H1 (cell line): ENCODE measurements around the gene PDE4D. TPM values are rescaled to one million over a fixed set of nuclear protein-coding genes. Genes with fewer than 3 reads are reported as not detected.

ENCODE experiments used
- CTCF ChIA-PET: fragments of 300-600 bp; sonication (Branson Sonifier 250); formaldehyde crosslinking; loops from one replicate; lab custom pipeline; 2021; ENCODE audit not compliant: partially characterized antibody; lab: Charles Lee
- POLR2A ChIA-PET: fragments of 300-600 bp; sonication (Branson Sonifier 250); formaldehyde crosslinking; loops from one replicate; lab custom pipeline; 2021; ENCODE audit warnings: inconsistent platforms; ENCODE audit not compliant: partially characterized antibody; lab: Charles Lee
- DNase-seq, 2 experiments: peaks; one replicate each; pipeline versions ENCODE4 v3.0.0 to v3.0.0-alpha.2; 2010 to 2022; ENCODE audit warnings: low spot score in 2 of 2, low read depth in 1 of 2, mixed read lengths in 1 of 2
- FAIRE-seq: peaks from 2 replicates; lab custom pipeline; 2011; peaks lifted over from hg19 to GRCh38; lab: Jason Lieb, UNC
- H2AFZ ChIP-seq: 2 replicates; pipeline ENCODE4 v1.8.1; 2012; ENCODE audit warnings: low read length, inconsistent platforms
- H2AK5ac ChIP-seq: 2 replicates; pipeline ENCODE4 v1.6.1; 2013; ENCODE audit warnings: low read depth, low read length
- H2BK120ac ChIP-seq: replicated peaks from 2 replicates; pipeline ENCODE3; 2013; ENCODE audit warnings: low read depth, low read length, inconsistent platforms
- H2BK12ac ChIP-seq: 2 replicates; pipeline ENCODE4 v1.6.1; 2013; ENCODE audit warnings: low read depth, low read length
- H2BK15ac ChIP-seq: 2 replicates; pipeline ENCODE4 v1.6.1; 2013; ENCODE audit warnings: low read length
- H2BK20ac ChIP-seq: 2 replicates; pipeline ENCODE4 v1.6.1; 2013; ENCODE audit warnings: low read length
- H2BK5ac ChIP-seq: 2 replicates; pipeline ENCODE4 v1.6.1; 2013; ENCODE audit warnings: low read depth, low read length
- H3K14ac ChIP-seq: 2 replicates; pipeline ENCODE4 v1.6.1; 2013; ENCODE audit warnings: inconsistent platforms; ENCODE audit not compliant: insufficient read length
- H3K18ac ChIP-seq: 2 replicates; pipeline ENCODE4 v1.6.1; 2013; ENCODE audit warnings: low read length; ENCODE audit errors: extremely low read depth
- H3K23ac ChIP-seq: 2 replicates; pipeline ENCODE4 v1.6.1; 2013; ENCODE audit warnings: inconsistent platforms; ENCODE audit not compliant: insufficient read length
- H3K23me2 ChIP-seq: 2 replicates; pipeline ENCODE4 v1.6.1; 2013; ENCODE audit warnings: low read depth, low read length
- H3K27ac ChIP-seq: 2 replicates; pipeline ENCODE4 v1.6.1; 2011; ENCODE audit warnings: low read depth, low read length, inconsistent platforms
- H3K27me3 ChIP-seq, 4 experiments: replicated peaks in 1 of 4; 1 replicate in 1 of 4; 2 replicates in 3 of 4; pipeline versions ENCODE4 v1.6.1 to v1.8.1; 2011 to 2013; ENCODE audit warnings: low read length in 3 of 4, mild to moderate bottlenecking in 3 of 4, inconsistent platforms in 2 of 4, mixed read lengths in 2 of 4, moderate library complexity in 1 of 4; ENCODE audit not compliant: control insufficient read depth in 3 of 4, insufficient read depth in 3 of 4; ENCODE audit errors: extremely low read depth in 1 of 4
- H3K36me3 ChIP-seq, 4 experiments: 2 replicates each; pipeline versions ENCODE4 v1.6.1 to v1.8.1; 2011 to 2013; ENCODE audit warnings: mild to moderate bottlenecking in 4 of 4, low read length in 3 of 4, moderate library complexity in 2 of 4, control low read depth in 1 of 4, inconsistent platforms in 1 of 4; ENCODE audit not compliant: insufficient read depth in 4 of 4, control insufficient read depth in 2 of 4
- H3K4ac ChIP-seq: replicated peaks from 2 replicates; pipeline ENCODE3; 2013; ENCODE audit warnings: low read length, low read depth, mixed read lengths, inconsistent platforms; ENCODE audit not compliant: insufficient read length
- H3K4me1 ChIP-seq, 4 experiments: replicated peaks in 1 of 4; 1 replicate in 1 of 4; 2 replicates in 3 of 4; pipeline versions ENCODE4 v1.6.1 to v1.8.1; 2011 to 2013; ENCODE audit warnings: low read length in 3 of 4, inconsistent platforms in 2 of 4, mixed read lengths in 1 of 4; ENCODE audit not compliant: insufficient read depth in 4 of 4, control insufficient read depth in 3 of 4
- H3K4me2 ChIP-seq, 2 experiments: 2 replicates each; pipeline versions ENCODE4 v1.6.1 to v1.8.1; 2011 to 2013; ENCODE audit warnings: low read depth in 2 of 2, low read length in 2 of 2, control low read depth in 1 of 2, inconsistent platforms in 1 of 2, mild to moderate bottlenecking in 1 of 2; ENCODE audit not compliant: insufficient read depth in 1 of 2
- H3K4me3 ChIP-seq, 4 experiments: fragments of 200-600, 300-600 bp in 1 of 4; sonication (generic), shearing (Covaris generic), sonication (Bioruptor Twin) in 1 of 4; 2 replicates each; pipeline versions ENCODE4 v1.5.1 to v1.8.1; 2011 to 2016; ENCODE audit warnings: low read length in 4 of 4, low read depth in 3 of 4, control low read depth in 2 of 4, inconsistent platforms in 2 of 4, mild to moderate bottlenecking in 2 of 4, mixed read lengths in 1 of 4, moderate library complexity in 1 of 4; ENCODE audit not compliant: insufficient read depth in 2 of 4; ENCODE audit errors: extremely low read depth in 1 of 4
- H3K56ac ChIP-seq: replicated peaks from 2 replicates; pipeline ENCODE3; 2013; ENCODE audit warnings: low read depth, mild to moderate bottlenecking, mixed read lengths, low read length, inconsistent platforms; ENCODE audit not compliant: insufficient read length
- H3K79me1 ChIP-seq: 2 replicates; pipeline ENCODE4 v1.6.1; 2013; ENCODE audit warnings: low read depth, low read length, control low read depth
- H3K79me2 ChIP-seq, 2 experiments: 2 replicates each; pipeline versions ENCODE4 v1.6.1 to v1.8.1; 2012 to 2013; ENCODE audit warnings: low read length in 2 of 2, mild to moderate bottlenecking in 2 of 2, inconsistent platforms in 1 of 2; ENCODE audit not compliant: insufficient read depth in 2 of 2, control insufficient read depth in 1 of 2
- H3K9ac ChIP-seq, 4 experiments: replicated peaks in 1 of 4; 1 replicate in 1 of 4; 2 replicates in 3 of 4; pipeline versions ENCODE4 v1.6.1 to v1.8.1; 2011 to 2013; ENCODE audit warnings: low read depth in 3 of 4, low read length in 3 of 4, control low read depth in 2 of 4, mild to moderate bottlenecking in 2 of 4, moderate library complexity in 2 of 4, inconsistent platforms in 1 of 4; ENCODE audit errors: extremely low read depth in 1 of 4
- H3K9me3 ChIP-seq, 2 experiments: 2 replicates each; pipeline versions ENCODE4 v1.6.1 to v1.8.1; 2012 to 2013; ENCODE audit warnings: mild to moderate bottlenecking in 2 of 2, moderate library complexity in 2 of 2, control low read depth in 1 of 2, inconsistent platforms in 1 of 2, low read depth in 1 of 2, low read length in 1 of 2, mixed read lengths in 1 of 2; ENCODE audit not compliant: insufficient read depth in 2 of 2
- H4K20me1 ChIP-seq, 2 experiments: replicated peaks in 1 of 2; 2 replicates each; pipeline versions ENCODE3 to v1.8.1; 2011 to 2013; ENCODE audit warnings: inconsistent platforms in 2 of 2, low read length in 2 of 2, mild to moderate bottlenecking in 1 of 2; ENCODE audit not compliant: insufficient read depth in 2 of 2, control insufficient read depth in 1 of 2
- H4K5ac ChIP-seq: 2 replicates; pipeline ENCODE4 v1.6.1; 2013; ENCODE audit warnings: low read length, low read depth, mixed read lengths, inconsistent platforms; ENCODE audit not compliant: insufficient read length
- H4K8ac ChIP-seq: 2 replicates; pipeline ENCODE4 v1.8.0; 2013; ENCODE audit warnings: mild to moderate bottlenecking, moderate library complexity, low read length, inconsistent platforms; ENCODE audit not compliant: insufficient read depth; ENCODE audit errors: extremely low read depth
- H4K91ac ChIP-seq: replicated peaks from 2 replicates; pipeline ENCODE3; 2013; ENCODE audit warnings: low read length, mixed read lengths, inconsistent platforms; ENCODE audit not compliant: insufficient read length
- CTCF ChIP-seq, 3 experiments: IDR thresholded peaks; 1 replicate in 2 of 3; 2 replicates in 1 of 3; pipeline versions ENCODE4 v1.5.1 to v1.6.1; 2011; ENCODE audit warnings: low read length in 3 of 3, mild to moderate bottlenecking in 3 of 3, inconsistent platforms in 2 of 3, low read depth in 1 of 3, moderate library complexity in 1 of 3; ENCODE audit not compliant: insufficient read depth in 1 of 3; ENCODE audit errors: control extremely low read depth in 1 of 3
- MAFK ChIP-seq: IDR thresholded peaks from 2 replicates; pipeline ENCODE4 v1.6.1; 2012; ENCODE audit warnings: low read depth, mild to moderate bottlenecking, improper control_type of control experiment, low read length
- RAD21 ChIP-seq, 2 experiments: IDR thresholded peaks in 1 of 2; conservative IDR thresholded peaks in 1 of 2; 2 replicates each; pipeline ENCODE4 v1.6.1; 2011; ENCODE audit warnings: low read depth in 2 of 2, low read length in 2 of 2, improper control_type of control experiment in 1 of 2, inconsistent platforms in 1 of 2, mild to moderate bottlenecking in 1 of 2, moderate library complexity in 1 of 2
- RFX5 ChIP-seq: IDR thresholded peaks from 2 replicates; pipeline ENCODE4 v1.6.1; 2011; ENCODE audit warnings: low read depth, low read length, improper control_type of control experiment, borderline replicate concordance
- WGBS, 2 experiments: shearing (Covaris generic) in 1 of 2; methylation state at CpG; one replicate each; pipeline versions ENCODE4 v1.1.6 to v1.1.7; 2013 to 2015; ENCODE audit warnings: low lambda C conversion rate in 2 of 2, mixed read lengths in 2 of 2, inconsistent platforms in 1 of 2, low coverage in 1 of 2, missing lambda C conversion rate in 1 of 2; ENCODE audit not compliant: insufficient replicate concordance in 2 of 2, insufficient coverage in 1 of 2, insufficient read length in 1 of 2; ENCODE audit errors: extremely low coverage in 1 of 2, missing lambda C conversion rate in 1 of 2; 5-methylcytosine and 5-hydroxymethylcytosine counted together
- polyA plus RNA-seq, 7 experiments: library from polyadenylated mRNA; depleted of rRNA in 3 of 7; stranded (reverse) in 5 of 7; unstranded in 2 of 7; fragments of >200 nt in 5 of 7; fragments of 200-250 nt in 2 of 7; gene quantifications; 1 replicate in 5 of 7; 2 replicates in 1 of 7; 4 replicates in 1 of 7; pipeline versions ENCODE4 v1.2.1 to v1.2.3, GENCODE V29; 2011 to 2013; ENCODE audit warnings: missing spikeins in 2 of 7, mixed read lengths in 2 of 7
- total RNA-seq: library from RNA; stranded (reverse); fragmentation: NEBNext Ultra II Directional; extraction: Animal tissue kit (Norgen Biotek cat#: 25700); gene quantifications from 2 replicates; pipeline ENCODE4 v1.2.1, GENCODE V29; 2021

Gene PDE4D
- total and polyA plus RNA-seq, 2 of the 8 experiments (the other 6 are each of a cell fraction or from before 2014, with no cell fraction given): 2.3 to 3.7 TPM

GRCh38 chr5:59188419-59189225, 704.9 kb downstream of the PDE4D start:
- Histone ChIP-seq H3K27ac (no peak overlapping the region), H3K4ac (no peak overlapping the region), H3K27me3 (no peaks in the 10 kb centered on the region), H4K91ac (no peak overlapping the region), H3K36me3 (no peaks in the 10 kb centered on the region), H2BK20ac (no peak overlapping the region), H2AFZ (peak overlapping the region; percentile 89), H3K9me3 (no peaks in the 10 kb centered on the region), H2BK5ac (no peak overlapping the region)
- peak in 1 of 2 experiments; percentile 25 for DNase-seq
- TF ChIP-seq RAD21 (IDR thresholded peaks at IDR 0.05 in 1 of 2, conservative IDR thresholded peaks at IDR 0.05 in 1 of 2; ENCODE audit: low read depth in 2 of 2, low read length in 2 of 2): peak; percentile 93 to 94
- TF ChIP-seq CTCF (IDR thresholded peaks at IDR 0.05; ENCODE audit: control extremely low read depth in 1 of 3, insufficient read depth in 1 of 3, low read depth in 1 of 3, low read length in 3 of 3): peak; percentile 46 to 82 (median 71)
- no peak for TF ChIP-seq MAFK
- TF ChIP-seq RFX5: no peak
- TF ChIP-seq, all 59 proteins: peak for 2
- Histone ChIP-seq H3K23ac (no peak overlapping the region), H3K23me2 (no peaks in the 10 kb centered on the region), H3K56ac (no peak overlapping the region), H4K8ac (no peak overlapping the region; the same call in 1 of the 2 replicates), H3K79me1 (no peaks in the 10 kb centered on the region), H4K5ac (no peak overlapping the region), H2BK12ac (no peak overlapping the region), H3K9ac (no peak overlapping the region), H3K18ac (no peak overlapping the region), H3K4me3 (peak overlapping the region in 1 of 4 experiments; percentile 26; a peak in 1 of 8 replicates), H4K20me1 (no peaks in the 10 kb centered on the region), H3K4me2 (no peak overlapping the region; a peak in 1 of 4 replicates), H2BK15ac (peak overlapping the region; percentile 37; the same call in 1 of the 2 replicates), H3K4me1 (peaks cover 0 to 5% (median 2%) of the 10 kb centered on the region in 4 experiments; a peak in 3 of 7 replicates), H2BK120ac (no peak overlapping the region), H3K79me2 (no peaks in the 10 kb centered on the region), H3K14ac (no peak overlapping the region), H2AK5ac (no peak overlapping the region)
- CTCF ChIA-PET: interaction anchor here (0.5 to 3.9 kb wide), 55 partner anchors 8 to 619 kb away, joined by 3 to 32 read pairs (median 4); no protein-coding TSS in a partner anchor
- peak; percentile 91 for FAIRE-seq
- WGBS, 2 experiments: 23% methylated on average over 16 of the region's 16 CpGs; no CpG with 5 or more reads in 1 of the 2 experiments
- POLR2A ChIA-PET: interaction anchor here (0.6 kb wide), 2 partner anchors 189 to 278 kb away, joined by 3 read pairs; no protein-coding TSS in a partner anchor
